GM21576 (cell line): Measurements from ENCODE around the gene RHOBTB1.
"Not testable (repeated sequence)": the region's sequence is repeated elsewhere in the genome, so short reads cannot be mapped to it uniquely, and the experiment has no call there.

Source experiments
- ATAC-seq: cut with Tn5 transposase; IDR thresholded peaks from one replicate; pipeline ENCODE4 v1.9.1; 2021; ENCODE audit warnings: mild to moderate bottlenecking, moderate library complexity; ENCODE audit not compliant: unreplicated experiment

Gene RHOBTB1

GRCh38 chr10:60871215-60871614 lies 72.8 kb downstream of the RHOBTB1 start:
- no peak for ATAC-seq

- no peak for ATAC-seq
Measured at GRCh38 chr10:60870803-60871202, 73.2 kb downstream of the RHOBTB1 start.

- ATAC-seq, result no peak
Measured at GRCh38 chr10:60870416-60870728, 73.6 kb downstream of the RHOBTB1 start.

GRCh38 chr10:60869652-60870415 lies 74.2 kb downstream of the RHOBTB1 start:
- no peak for ATAC-seq

GRCh38 chr10:60868946-60869345 lies 75.0 kb downstream of the RHOBTB1 start:
- ATAC-seq, result no peak

- ATAC-seq, result no peak
Measured at GRCh38 chr10:60865198-60865783, 78.7 kb downstream of the RHOBTB1 start.

- no peak for ATAC-seq
Measured at GRCh38 chr10:60863796-60864195, 80.2 kb downstream of the RHOBTB1 start.

GRCh38 chr10:60862517-60862916 lies 81.5 kb downstream of the RHOBTB1 start:
- no peak for ATAC-seq

- ATAC-seq, result no peak
Measured at GRCh38 chr10:60856405-60856804, 87.6 kb downstream of the RHOBTB1 start.

GRCh38 chr10:60853637-60854036 lies 90.3 kb downstream of the RHOBTB1 start:
- ATAC-seq, result no peak

GRCh38 chr10:60853107-60853506 lies 90.9 kb downstream of the RHOBTB1 start:
- no peak for ATAC-seq

GRCh38 chr10:60849740-60850139 lies 94.2 kb downstream of the RHOBTB1 start:
- no peak for ATAC-seq

- no peak for ATAC-seq
Measured at GRCh38 chr10:60849217-60849616, 94.8 kb downstream of the RHOBTB1 start.

- ATAC-seq, result no peak
Measured at GRCh38 chr10:60848680-60849079, 95.3 kb downstream of the RHOBTB1 start.

- no peak for ATAC-seq
Measured at GRCh38 chr10:60848126-60848525, 95.9 kb downstream of the RHOBTB1 start.

- ATAC-seq, result no peak
Measured at GRCh38 chr10:60846173-60846572, 97.8 kb downstream of the RHOBTB1 start.

- ATAC-seq, result no peak
Measured at GRCh38 chr10:60845038-60845437, 98.9 kb downstream of the RHOBTB1 start.

- no peak for ATAC-seq
Measured at GRCh38 chr10:60842694-60843093, 101.3 kb downstream of the RHOBTB1 start.

GRCh38 chr10:60841227-60841626 lies 102.8 kb downstream of the RHOBTB1 start:
- not testable (repeated sequence) for ATAC-seq

GRCh38 chr10:60835049-60835448 lies 108.9 kb downstream of the RHOBTB1 start:
- ATAC-seq, result no peak

GRCh38 chr10:60834401-60834800 lies 109.6 kb downstream of the RHOBTB1 start:
- no peak for ATAC-seq

- not testable (repeated sequence) for ATAC-seq
Measured at GRCh38 chr10:60832136-60832535, 111.8 kb downstream of the RHOBTB1 start.

- ATAC-seq, result no peak
Measured at GRCh38 chr10:60828489-60828852, 115.5 kb downstream of the RHOBTB1 start.
